Caki2 (cell line): Measurements from ENCODE around the gene KRT23. TPM values are rescaled to one million over a fixed set of nuclear protein-coding genes. Genes with fewer than 3 reads are reported as not detected.
A peak's percentile ranks its signal among the peaks of the same experiment; 100 is the strongest.

Experiments used
- DNase-seq: peaks from one replicate; pipeline ENCODE4 v3.0.0-alpha.2; 2015; ENCODE audit warnings: low read depth
- in situ Hi-C: cut with HindIII; loops from 2 replicates; pipeline ENCODE4 v1.10.0; 2016; ENCODE audit warnings: low sequenced_read_pairs, low pct_unique_long_range_greater_than_20kb, mixed read lengths
- total RNA-seq: library from RNA; depleted of rRNA; stranded (reverse); fragments of >200 nt; shearing (Covaris generic); gene quantifications from 2 replicates; pipeline ENCODE4 v1.2.3, GENCODE V29; 2014; ENCODE audit warnings: low replicate concordance; rRNA removed

Gene KRT23, protein sequence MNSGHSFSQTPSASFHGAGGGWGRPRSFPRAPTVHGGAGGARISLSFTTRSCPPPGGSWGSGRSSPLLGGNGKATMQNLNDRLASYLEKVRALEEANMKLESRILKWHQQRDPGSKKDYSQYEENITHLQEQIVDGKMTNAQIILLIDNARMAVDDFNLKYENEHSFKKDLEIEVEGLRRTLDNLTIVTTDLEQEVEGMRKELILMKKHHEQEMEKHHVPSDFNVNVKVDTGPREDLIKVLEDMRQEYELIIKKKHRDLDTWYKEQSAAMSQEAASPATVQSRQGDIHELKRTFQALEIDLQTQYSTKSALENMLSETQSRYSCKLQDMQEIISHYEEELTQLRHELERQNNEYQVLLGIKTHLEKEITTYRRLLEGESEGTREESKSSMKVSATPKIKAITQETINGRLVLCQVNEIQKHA
- total RNA-seq = not detected in 2 replicates

DNA sequence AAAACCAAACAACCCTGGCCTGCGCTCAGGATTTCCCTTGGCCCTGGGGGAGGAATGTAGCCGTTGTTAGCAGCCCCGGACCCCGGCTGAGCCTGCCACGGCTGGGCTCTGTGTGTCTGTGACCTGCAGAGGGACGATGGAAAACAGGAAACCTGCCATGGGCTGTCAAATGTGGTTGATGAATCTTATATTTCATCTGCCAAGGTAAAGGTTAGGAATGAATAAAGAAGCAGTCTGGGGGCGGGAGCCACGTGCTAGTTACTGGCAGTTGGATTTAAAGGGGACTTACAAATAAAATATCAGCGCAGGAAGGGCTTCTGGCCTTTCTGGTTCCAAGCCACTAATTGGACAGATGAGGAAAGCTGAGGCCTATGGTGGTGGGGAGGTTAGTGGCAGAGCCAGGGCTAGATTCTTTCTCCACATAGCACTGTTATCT lies at the start of gene KRT23:
KRT23 (minus strand) TSS at position 263 of the 436 bp plus-strand sequence. CDS start 1,043 bp downstream, outside the sequence.
- no peak for DNase-seq
- in situ Hi-C loops = no loop called here

GRCh38 chr17:40986920-40987319 lies 49.5 kb upstream of the KRT23 start:
- in situ Hi-C loops = no loop called here
- no peak for DNase-seq

DNA sequence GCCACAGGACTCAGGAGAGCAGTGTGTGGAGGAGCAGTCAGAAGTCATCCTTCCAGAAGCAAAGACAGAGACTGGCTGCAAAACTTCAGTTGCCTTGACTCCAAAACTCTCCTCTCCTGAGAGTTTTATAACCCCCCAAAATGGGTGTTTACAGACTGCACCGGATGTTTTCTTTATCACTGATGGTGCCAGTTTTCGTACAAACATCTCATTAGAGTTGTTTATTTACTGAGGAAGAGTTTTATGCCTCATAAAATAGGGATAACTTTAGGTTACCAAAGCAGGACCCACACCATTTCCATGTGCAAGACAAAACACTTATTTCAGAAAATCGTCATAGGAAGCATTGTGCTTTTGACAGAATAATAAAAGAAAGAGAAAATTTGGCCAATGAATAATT lies 46.8 kb upstream of the KRT23 start, which contains the start of gene KRT40:
KRT40 (minus strand) TSS at position 101 of the 400 bp plus-strand sequence; CDS start at position 48, 53 bp downstream.
- DNase-seq = no peak

DNA sequence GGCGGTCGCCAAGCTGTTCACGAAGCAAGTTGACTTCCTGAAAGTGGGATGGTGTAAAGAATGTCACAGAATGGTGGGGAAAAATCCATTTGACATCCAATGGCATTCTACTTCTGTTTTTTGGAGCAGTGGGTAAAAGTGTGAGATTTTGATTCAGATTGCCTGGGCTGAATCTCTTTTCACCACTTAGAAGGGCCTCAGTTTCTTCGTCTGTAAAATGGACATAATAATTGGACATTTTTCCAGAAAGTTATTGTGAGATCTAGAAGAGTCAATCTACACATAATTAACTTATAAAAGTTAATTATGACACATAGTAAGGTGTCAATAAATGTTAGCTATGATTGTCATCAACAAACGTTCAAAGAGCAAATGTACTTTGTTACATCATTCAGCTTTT lies 43.7 kb upstream of the KRT23 start:
- in situ Hi-C loops = no loop called here
- no peak for DNase-seq

More for the DNA sequence above, 46.8 kb upstream of the KRT23 start, which contains the start of gene KRT40:
- in situ Hi-C loops = no loop called here

GRCh38 chr17:40980596-40980995 lies 43.1 kb upstream of the KRT23 start:
- in situ Hi-C loops = no loop called here
- no peak for DNase-seq

GRCh38 chr17:40980117-40980516 lies 42.7 kb upstream of the KRT23 start:
- in situ Hi-C loops = no loop called here
- no peak for DNase-seq

DNA sequence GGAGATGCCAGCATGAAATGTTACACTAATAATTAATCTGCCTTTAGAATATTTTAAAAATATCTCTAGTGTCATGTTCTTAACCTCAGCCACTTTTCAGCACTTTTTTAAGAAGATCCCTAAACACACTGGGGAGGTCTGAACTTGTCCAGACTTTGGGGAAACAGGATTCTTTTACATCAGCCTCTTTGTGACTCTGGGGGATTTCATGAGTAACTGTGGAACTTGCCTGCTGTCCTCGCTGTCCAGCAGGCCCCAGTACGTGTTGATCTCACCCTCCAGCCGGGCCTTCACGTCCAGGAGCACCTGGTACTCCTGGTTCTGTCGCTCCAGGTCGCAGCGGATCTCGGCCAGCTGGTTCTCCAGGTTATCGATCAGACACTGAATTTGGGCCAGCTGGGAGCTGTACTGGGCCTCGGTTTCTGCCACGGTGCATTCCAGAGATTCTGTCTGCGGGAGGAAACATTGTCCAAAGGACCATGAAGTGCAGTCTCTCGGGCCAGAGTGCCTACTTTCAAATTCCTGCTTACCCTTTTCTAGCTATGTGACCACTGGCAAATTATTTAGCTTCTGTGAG lies 41.2 kb upstream of the KRT23 start:
- in situ Hi-C loops = no loop called here
- no peak for DNase-seq

GRCh38 chr17:40975516-40975915 lies 38.1 kb upstream of the KRT23 start:
- no peak for DNase-seq
- in situ Hi-C loops = no loop called here

DNA sequence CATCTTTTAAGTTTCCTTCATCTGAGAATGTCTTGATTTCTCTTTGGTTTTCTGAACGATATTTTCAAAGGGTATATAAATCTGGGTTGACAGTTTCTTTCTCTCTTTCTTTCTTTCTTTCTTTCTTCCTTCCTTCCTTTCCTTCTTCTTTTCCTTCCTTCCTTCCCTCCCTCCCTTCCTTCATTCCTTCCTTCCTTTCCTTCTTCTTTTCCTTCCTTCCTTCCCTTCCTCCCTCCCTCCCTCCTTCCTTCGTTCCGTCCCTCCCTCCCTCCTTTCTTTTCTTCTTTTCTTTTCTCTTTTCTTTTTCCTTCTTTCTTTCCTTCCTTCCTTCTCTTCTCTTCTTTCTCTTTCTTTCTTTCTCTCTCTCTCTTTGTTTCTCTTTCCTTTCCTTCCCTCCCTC lies 36.9 kb upstream of the KRT23 start:
- in situ Hi-C loops = no loop called here
- DNase-seq = no peak

DNA sequence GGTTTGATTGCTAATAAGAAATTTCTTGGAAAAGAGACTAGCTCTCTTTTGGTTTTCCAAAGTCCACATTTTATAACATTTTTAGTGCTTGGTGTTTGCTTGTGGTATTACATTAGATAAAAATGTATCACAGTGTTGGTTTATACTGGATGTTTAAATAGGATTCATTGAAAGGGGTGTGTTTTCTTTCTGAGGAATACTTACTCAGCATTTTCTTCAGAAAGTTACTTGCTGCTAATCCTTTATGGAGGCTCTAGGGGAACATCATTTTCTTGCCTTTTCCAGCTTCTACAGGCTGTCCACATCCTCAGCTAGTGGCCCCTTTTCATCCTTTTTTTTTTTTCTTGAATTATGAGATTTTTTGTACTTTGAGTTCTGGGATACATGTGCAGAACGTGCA lies 30.1 kb upstream of the KRT23 start:
- in situ Hi-C loops = no loop called here
- no peak for DNase-seq

DNA sequence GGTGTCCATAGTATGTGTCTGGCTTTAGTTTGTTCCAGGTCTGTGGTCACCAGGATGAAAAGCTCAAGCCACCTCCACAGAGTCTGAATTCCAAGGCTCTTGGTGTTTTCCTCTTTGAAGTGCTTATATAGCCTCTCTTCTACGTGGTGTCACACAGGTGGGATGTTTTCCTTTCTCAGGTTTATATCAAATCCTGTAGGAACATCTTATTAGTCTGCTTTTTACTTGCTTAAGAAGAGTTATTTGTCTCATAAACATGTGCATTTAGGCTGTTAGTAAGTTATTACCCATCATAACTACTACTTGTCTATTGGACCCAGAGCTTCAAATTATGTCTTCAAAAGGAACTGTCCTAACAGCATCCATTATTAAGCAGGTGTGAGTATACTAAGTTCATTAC lies 29.4 kb upstream of the KRT23 start, which contains the start of gene KRT39:
KRT39 (minus strand) TSS at position 101 of the 400 bp plus-strand sequence; CDS start at position 9, 92 bp downstream.
- in situ Hi-C loops = no loop called here
- no peak for DNase-seq

- in situ Hi-C loops = no loop called here
- no peak for DNase-seq
Observed at GRCh38 chr17:40963838-40964237, 26.4 kb upstream of the KRT23 start.

GRCh38 chr17:40962059-40962561 lies 24.7 kb upstream of the KRT23 start:
- DNase-seq = no peak
- in situ Hi-C loops = no loop called here

DNA sequence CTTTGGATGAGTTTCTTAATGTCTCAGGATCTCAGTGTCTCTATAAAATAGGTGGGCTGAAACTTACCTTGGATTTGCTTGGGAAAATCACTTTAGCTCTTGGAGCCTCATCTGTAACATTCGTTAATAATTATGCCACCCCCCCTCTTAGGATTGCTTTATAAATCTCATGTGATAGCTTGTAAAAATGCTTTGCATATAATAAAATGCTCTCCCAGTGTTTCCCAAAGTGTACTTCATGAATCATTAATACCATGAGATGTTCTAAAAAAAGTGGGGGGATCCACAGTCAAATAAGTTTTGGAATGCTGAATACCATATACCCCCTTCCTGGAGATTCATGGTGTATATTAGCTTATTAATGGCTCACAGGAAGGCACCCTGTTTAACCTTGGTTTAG lies 24.1 kb upstream of the KRT23 start:
- DNase-seq = no peak
- in situ Hi-C loops = no loop called here

DNA sequence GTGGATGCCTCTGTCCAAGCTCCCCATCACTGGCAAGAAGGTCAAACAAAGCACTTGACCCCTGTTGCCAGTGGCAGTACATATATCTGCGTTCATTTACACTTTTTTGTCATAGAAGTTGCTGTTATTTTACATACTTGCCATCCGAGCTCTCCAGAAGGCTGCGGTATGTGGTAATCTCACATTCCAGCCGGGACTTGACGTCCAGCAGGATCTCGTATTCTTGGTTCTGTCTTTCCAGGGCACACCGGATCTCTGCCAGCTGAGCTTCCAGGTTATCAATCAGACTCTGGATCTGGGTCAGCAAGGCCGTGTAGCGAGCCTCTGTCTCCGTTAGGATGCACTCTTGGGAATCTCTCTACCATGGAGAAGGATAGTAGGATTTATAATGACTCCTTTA lies 22.7 kb upstream of the KRT23 start:
- in situ Hi-C loops = no loop called here
- no peak for DNase-seq

DNA sequence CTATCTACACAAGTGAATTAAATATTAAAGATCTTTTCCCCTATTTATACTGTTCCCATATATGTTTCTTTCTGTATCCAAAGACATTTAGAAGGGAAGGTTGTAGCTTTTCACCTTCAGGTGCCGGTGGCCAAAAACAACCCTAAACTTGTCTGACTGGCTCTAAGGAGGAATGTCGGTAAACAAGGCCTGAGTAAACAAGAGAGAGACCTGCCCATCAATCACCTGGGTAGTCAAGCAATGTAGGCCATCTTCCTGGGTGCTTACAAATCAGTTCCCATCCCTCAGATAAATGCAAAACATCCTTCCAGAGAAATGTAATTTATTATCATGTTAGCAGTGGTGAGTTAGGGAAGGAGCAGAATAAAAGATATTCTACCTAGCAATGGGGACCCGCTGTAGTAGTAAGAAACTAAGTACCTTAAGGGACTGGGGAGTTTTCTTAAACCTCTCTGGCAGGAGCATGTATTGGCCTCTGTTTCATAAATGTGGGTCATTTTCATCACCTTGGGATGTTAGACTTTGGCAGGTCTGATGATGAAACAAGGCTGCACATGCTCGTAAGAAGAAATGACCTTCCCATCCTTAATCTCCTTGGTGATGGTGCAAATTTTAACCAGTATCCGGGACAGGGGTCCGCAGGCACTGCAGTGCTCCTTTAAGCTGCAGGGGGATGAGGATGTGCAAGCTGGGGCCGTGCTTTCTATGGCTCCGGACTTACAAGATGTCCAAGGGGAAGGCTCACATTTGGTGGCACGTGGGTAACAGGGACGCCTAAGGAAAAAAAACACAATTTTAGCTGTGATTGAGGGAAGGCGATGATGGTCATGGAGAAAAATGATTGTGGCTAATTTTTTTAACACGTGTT lies 20.9 kb upstream of the KRT23 start:
- in situ Hi-C loops = no loop called here
- DNase-seq = no peak

DNA sequence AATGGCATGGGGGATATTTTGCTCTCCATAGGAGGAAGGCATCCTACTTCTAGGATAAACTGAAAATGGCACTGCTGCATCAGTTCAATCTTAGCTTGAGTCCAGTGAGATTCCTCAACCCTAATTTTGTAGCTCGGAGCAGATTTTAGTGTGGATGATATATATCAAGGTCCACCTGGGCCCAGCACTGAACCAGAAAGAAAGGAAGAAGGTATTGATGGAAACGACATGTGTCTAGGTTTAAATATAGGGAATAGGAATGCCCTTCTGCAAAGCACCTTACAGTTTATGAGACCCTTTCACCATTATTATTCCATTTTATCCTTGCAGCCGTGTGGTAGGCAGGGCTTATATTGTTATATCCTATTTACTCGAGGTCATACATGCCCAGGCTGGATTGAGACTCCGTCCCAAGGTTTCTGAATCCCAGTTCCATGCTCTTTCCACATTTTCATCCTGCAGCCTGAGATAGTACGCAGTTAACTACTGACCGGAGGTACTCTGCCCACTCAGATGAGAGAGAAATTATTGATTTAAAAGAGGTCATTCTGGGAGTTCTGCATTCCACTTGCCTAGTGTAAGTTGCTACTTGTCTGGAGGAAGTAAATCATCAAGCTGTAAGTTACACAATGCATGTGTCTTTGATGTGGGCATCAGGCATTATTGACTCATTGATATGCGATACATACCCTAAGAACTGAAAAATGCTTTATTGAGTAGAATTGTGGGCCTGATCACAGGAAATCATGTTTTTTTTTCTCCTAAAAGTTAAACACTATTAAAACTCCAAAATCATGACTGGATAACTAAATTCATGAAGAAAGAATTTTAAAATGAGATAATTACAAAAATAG lies 19.2 kb upstream of the KRT23 start:
- in situ Hi-C loops = no loop called here
- peak; percentile 48 for DNase-seq

DNA sequence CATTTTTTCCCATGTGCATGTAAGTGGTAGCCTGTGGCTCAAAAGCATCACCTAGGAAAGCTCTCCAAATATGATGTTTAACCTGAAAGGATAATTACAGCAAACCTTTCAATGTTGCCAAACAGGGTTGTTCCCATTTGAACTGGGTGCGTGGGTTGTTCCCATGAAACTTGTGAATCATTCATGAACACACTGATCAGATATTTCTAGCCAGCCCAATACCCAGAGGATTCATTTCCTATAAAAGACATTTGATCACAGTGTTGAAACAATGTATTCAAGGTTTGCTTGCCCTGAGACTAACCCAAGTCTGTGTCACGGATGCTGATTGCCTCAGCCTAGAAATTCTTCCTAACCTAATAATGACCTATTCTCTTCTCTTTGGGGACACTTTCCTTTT lies 16.4 kb upstream of the KRT23 start:
- in situ Hi-C loops = no loop called here
- DNase-seq = no peak
